ENCODE measurements around the gene EEFSEC. TPM values are rescaled to one million over a fixed set of nuclear protein-coding genes. Genes with fewer than 3 reads are reported as not detected.

EEFSEC gene
- total RNA-seq, 1 experiment from 2014 or later: 6.1 TPM

- no peak for DNase-seq (ENCODE audit: low spot score)
These were observed 64.6 kb downstream of the EEFSEC start for GRCh38 chr3:128217702-128218547.

GRCh38 chr3:128218548-128219257 lies 65.4 kb downstream of the EEFSEC start:
- no peak for DNase-seq (ENCODE audit: low spot score)

DNA sequence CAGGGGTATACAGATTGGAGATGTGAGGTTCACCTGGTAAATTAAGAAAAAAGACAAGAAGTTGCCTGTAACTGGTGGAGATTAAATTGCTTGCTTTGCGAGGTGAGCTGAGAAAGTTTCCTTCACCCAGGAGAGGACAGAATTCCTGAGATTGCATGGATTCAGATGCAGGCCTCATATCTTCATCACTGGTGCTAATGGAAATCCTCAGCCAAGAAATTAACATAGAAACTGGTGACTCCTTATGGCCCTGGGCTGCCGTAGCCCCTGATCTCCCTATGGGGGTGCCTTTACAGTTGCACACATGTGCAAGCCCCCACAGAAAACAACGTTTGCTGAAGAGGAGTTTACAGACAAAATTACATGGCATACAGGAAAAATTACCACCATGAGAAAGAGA lies 68.0 kb downstream of the EEFSEC start:
- no peak for DNase-seq (ENCODE audit: low spot score)

- DNase-seq (ENCODE audit: low spot score): no peak
These were observed 69.6 kb downstream of the EEFSEC start for GRCh38 chr3:128222796-128223385.

DNA sequence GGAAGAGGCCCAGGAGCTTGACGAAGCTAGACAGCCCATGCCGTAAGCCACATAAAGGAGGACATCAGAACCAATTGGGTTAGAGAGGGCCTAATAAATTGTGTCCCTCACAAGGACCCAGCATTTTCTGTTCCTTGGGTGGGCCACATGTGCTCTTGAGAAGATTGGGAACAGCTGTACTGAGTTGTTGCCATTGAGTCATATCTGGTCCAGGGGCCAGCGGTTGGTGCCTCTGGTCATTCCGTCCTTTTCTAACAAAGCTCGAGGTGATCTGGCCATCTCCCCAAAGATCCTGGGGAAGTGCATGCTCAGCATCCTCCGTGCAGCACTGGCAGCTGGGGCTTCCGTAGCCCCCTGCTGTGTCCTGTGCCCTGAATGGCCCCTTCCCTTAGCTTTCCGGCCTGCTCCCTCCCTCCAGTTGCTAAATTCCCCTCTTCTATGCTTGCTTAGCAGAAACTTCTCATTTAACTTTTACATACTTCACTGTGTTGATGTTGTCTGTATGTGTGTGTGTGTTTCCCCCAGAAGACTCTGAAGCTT lies 73.0 kb downstream of the EEFSEC start:
- DNase-seq (ENCODE audit: low spot score): no peak

GRCh38 chr3:128226795-128227395 lies 73.6 kb downstream of the EEFSEC start:
- no peak for DNase-seq (ENCODE audit: low spot score)

DNA sequence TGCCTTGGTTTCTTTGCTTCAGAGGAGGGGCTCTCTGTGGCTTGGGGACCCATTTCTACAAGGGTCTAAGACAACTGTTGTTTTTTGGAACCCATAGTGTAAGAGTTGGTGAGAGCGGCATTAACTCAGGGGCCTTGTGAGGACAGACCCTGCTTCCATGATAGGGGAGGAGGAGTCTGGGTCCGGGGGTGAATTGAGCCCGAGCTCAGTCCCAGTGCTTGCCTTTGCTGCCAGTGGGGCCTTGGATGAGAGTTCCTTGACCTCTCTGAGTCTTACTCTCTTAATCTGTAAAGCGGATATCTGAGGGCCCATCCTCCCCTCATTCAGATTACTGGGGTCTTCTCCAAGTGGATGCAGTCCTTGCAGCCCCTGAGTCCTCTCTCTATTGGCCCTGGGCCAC lies 74.2 kb downstream of the EEFSEC start:
- no peak for DNase-seq (ENCODE audit: low spot score)

DNA sequence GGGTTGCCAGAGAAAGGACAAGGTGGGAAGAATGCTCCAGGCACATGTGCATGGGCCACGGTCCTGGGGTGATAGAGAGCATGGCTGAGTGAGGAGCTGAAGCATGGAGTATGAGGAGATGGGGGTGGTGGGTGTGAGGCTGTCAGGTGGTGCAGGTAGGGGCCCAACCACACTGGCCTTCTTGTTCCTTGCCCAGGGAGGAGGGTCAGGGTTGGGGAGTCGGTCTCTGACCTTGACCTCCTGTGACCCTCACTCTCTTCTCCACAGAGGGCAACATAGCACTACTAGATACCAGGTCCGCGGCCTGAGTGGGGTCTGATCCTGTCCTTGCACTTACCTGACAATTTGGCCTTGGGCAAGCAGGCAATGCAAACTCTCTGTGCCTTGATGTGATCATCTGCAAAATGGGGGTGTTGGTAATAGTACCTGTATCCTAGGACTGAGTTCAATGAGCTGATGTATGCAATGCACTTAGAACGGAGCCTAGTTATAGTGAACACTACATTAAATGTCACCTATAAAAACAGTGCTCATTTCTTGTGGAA lies 75.2 kb downstream of the EEFSEC start:
- no peak for DNase-seq (ENCODE audit: low spot score)

DNA sequence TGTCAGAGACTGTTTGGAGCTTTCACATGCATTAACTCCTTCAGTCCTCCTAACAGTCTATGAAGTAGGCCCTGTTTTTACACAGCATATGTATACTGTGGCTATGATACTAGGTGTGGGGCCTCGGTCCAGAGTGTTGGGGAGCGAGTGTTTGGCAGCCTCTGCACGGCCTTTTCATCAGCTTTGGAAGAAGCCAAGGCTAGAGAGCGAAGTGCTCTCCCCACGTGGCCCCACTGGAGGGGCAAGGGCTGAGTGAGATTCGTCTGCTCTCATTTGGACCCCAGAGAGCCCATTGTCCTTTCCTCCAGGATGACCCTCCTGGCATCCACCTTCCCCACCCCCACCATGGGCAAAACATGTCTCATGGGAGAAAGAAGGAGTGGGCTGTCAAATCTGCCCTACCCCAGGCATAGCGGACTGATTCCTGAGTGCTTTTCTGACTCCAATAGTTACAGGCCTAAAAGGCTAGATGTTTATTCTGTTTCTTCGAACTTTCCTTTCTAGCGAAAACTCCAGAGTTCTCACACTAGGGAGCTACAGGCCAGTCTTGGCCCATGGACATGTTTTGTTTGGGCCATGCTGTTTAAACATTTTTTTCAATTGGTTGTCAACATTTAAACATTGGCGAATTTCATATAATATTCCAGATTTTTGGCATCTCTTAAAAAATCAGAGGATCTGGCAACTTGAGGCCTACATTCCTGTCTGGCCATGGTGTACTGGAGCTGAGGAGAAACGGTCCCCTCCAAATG lies 76.0 kb downstream of the EEFSEC start:
- DNase-seq (ENCODE audit: low spot score): no peak

GRCh38 chr3:128231606-128232005 lies 78.3 kb downstream of the EEFSEC start:
- no peak for DNase-seq (ENCODE audit: low spot score)

GRCh38 chr3:128232376-128233178 lies 79.3 kb downstream of the EEFSEC start:
- DNase-seq (ENCODE audit: low spot score): no peak

DNA sequence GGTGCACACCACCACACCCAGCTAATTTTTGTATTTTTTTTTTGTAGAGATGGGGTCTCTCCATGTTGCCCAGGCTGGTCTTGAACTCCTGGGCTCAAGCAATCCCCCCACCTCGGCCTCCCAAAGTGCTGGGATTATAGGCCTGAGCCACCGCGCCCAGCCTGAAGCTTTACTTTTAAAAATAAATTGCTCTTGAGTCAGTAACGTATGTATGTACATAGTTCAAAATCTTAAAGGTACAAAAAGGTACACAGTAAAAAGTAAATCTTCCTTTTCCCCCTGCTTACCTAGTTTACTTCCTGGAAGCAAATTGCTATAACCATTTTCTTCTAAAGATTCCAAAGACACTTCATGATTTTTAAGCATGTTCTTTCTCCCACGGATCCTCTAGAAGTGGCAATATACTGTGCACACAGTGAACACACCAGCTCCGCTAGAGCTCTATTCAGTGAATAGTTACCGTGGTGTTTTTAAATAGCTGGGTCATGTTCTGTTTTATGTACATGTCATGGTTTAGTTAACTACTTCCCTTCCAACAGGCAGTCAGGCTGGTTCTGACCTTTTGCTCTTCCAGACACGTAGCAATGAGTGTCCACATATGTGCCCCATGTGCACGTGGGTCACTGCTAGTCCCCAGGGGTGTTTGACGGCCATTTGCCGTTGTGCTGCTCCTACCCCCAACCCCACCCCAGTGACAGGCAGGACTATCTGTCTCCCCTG lies 82.1 kb downstream of the EEFSEC start:
- DNase-seq (ENCODE audit: low spot score): no peak

DNA sequence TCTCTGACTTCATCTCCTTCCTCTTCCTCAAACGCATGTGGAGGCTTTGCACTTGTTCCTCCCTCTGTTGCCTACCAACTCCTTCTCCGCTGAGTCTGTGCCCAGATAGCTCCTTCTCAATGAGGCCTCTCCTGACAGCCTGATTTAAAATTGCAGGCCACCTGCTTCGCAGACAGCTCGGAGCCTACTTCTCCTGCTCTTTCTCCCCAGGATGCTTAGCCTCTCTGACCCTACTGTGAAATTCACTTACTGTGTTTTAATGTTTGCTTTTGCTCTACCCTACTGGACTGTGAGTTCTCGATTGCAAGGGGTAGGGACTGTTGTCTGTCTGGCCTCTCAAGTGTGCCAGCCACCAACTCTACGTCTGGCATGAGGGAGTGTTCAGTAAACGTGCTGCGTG lies 83.4 kb downstream of the EEFSEC start:
- no peak for DNase-seq (ENCODE audit: low spot score)

- DNase-seq (ENCODE audit: low spot score): no peak
These were observed 84.3 kb downstream of the EEFSEC start for GRCh38 chr3:128237348-128238183.

- DNase-seq (ENCODE audit: low spot score): no peak
These were observed 84.9 kb downstream of the EEFSEC start for GRCh38 chr3:128238184-128238489.

- DNase-seq (ENCODE audit: low spot score): no peak
These were observed 86.0 kb downstream of the EEFSEC start for GRCh38 chr3:128239304-128239703.

GRCh38 chr3:128240232-128240631 lies 87.0 kb downstream of the EEFSEC start:
- no peak for DNase-seq (ENCODE audit: low spot score)

- DNase-seq (ENCODE audit: low spot score): no peak
These were observed 88.5 kb downstream of the EEFSEC start for GRCh38 chr3:128241741-128242140.
